Stimulated activated CD4-positive, alpha-beta T cell treated with anti-CD3 and anti-CD28 coated beads, Interleukin-15, amount 100 ng/mL, for 1 hour (primary cell): Measurements from ENCODE around the gene RADX.
A peak's percentile ranks its signal among the peaks of the same experiment; 100 is the strongest.
"Not testable (repeated sequence)": the region's sequence is repeated elsewhere in the genome, so short reads cannot be mapped to it uniquely, and the experiment has no call there.

Experiments
- DNase-seq, 2 donors: peaks; one replicate each; pipeline ENCODE4 v3.0.0-alpha.2; 2020; ENCODE audit warnings: low read depth in 1 of 2, low spot score in 1 of 2

The RADX gene, protein sequence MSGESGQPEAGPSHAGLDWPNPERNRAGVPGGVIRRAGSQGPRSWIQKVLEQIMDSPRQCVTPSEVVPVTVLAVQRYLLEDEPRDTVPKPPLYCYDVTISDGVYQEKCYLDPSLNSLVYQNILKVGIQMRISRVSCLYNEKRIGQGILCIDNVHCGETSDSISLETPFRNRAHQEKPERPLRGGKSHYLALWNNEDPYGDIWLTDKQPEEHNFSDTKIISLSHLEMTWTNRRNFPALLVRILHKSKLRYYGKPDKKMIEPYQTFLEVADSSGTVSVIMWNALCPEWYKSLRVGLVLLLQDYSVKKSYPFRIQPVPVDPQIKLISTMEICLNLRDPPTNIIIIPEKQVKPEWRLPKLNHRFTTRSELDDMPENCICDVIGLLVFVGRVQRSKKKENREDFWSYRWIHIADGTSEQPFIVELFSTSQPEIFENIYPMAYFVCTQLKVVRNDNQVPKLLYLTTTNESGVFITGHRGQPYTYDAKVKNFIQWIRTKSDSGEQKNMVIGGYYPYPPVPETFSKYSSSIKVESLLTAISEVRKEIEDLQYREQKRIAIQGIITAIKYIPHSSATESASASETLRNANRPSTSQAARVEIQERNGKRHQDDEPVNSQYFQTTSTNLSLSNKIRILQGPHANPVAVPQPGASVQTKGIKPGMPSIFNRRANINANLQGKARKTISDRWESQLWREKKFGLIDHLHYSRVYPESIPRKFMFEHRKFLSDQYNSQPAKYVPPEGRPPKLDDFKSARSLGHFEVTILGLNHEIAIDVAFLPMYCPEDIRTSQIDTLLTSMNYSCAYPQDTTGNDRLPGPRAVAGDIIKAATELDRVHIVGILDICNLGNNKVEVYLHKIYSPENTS

DNA sequence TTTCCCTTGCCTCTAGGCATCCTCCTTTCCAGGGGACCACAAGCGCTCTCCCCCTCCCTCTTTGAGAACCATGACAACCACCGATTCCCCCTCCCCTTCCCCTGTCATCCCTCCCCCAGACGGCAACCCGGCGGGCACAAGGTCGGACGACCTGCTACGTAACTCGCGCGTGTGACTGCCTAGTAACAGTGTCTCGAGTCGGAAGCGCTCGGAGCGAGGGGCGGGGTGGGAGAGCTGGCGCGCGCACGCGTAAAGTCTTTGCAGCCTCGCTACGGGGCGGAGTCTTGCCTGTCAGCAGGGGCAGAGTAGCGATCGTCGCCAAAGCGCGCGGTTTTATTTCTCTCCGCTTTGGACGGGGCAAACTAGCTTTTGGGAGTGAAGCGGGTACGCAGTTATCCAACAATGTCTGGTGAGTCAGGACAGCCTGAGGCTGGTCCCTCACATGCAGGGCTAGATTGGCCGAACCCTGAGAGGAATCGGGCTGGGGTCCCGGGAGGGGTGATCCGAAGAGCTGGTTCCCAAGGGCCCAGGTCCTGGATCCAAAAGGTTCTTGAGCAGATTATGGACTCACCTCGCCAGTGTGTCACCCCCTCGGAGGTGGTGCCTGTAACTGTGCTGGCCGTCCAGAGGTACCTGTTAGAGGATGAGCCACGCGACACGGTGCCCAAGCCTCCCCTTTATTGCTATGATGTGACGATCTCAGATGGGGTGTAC lies at the start of gene RADX:
Gene RADX (plus strand): TSS at position 300 of the 714 bp plus-strand sequence. CDS start 103 bp downstream, at position 403.
- peak; percentile 68 to 69 for DNase-seq

DNA sequence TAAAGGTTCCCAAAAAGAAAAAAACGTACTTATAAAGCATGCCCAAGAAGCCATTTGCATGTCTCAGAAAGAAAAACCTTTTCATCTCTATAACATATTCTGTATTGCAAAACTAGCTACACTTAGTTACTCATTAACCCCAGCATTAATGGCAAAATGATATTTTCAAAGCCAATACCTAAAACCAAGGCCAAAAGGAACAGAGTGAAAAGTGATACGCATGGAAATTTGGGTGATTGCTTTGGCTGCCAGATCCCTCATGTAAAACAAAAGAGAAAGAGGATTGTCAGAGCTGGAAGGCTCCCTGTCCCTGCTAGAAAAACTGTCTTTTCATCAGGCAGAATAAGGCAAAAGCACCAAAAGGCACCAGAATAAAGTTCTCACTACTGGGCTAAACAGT lies 46.8 kb upstream of the RADX start:
- no peak for DNase-seq

DNA sequence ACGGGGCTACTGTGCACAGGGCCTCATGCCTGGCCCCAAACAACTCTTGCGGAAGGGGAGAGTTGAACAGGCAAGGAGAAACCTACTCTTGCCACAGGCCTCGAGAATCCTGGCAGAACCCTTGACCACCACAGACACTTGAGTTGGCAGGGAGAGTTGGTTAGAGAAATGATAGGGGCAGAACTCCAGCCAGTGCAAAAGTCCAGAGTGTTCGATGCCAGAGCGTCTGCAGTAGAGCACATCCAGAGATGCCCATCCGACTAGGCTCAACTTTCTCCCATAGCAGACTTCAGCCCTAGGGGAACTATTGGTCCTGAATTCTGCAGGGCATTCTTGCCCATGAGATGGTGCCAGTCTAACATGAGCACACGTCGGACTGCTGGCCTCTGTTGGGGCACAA lies 45.4 kb upstream of the RADX start:
- no peak for DNase-seq

DNA sequence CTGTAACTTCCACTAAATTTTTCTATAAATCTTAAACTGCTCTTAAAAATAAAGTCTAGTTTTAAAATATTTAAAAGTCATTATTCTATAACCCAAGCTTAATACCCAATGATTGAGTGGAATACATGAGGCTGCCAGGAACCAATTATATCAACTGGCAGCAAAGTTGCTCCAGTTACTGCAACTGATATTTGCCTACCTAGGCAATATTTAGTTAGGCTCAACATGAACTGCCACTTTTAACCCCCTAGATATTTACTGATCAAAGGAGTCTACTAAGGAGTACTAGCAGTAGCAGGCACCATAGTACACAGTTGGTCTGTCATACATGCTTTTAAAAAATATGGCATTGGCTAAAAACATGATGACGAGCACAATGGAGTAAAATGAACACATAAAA lies 29.9 kb upstream of the RADX start:
- DNase-seq, result no peak

DNA sequence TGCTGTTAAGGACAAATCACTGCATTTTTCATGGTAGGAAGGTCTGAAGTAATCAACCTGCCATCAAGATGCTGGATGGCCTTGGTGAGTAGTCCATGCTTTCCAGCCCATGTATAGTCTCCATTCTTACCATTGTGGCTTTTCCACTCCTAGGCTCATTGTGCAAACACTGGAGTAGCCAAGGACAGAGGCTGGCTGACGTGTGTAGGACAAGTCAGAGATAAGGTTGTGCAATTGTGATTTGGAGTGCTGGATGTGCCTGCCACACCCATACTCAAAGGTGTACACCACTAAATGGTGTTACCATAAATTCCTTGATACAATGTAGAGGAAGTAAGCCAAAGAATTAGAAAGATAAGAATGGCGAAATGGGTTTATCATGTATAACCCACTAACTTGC lies 26.3 kb upstream of the RADX start:
- DNase-seq, result no peak

DNA sequence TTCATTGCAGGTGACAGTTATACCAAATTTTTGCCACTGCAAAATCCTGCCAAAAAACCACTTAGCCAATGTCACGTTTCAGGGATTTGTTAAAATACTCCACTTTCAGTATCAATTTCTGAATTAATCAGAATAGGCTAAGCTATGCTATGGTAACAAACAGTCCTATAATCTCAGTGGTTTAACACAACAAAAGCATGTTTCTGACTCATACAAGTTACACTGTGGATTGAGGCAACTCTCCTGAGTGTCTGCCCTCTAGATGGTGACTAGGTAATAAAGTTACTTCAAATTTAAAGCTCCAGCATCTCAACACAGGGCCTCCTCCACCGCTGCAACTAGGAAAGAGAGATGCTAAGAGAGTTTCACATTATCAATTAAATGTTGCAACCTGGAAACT lies 23.0 kb upstream of the RADX start:
- DNase-seq, result no peak

DNA sequence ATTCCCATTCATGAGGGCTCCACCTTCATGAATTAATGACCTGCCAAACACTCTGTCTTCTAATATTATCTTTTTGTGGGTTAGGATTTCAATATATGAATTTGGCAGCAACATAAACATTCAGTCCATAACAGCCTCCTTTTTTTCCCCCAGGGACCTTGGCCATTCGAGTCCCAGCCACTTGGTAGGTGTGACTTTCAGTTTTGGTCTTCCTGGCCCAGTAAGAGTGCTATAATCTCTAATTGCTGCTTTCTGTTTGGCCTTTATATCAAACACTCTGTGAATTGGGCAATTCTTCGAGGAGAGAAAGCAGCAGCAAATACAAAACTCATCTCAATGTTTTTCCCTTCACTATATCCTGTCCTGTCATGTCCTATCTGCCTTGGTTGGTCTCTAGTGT lies 12.4 kb upstream of the RADX start:
- no peak for DNase-seq

DNA sequence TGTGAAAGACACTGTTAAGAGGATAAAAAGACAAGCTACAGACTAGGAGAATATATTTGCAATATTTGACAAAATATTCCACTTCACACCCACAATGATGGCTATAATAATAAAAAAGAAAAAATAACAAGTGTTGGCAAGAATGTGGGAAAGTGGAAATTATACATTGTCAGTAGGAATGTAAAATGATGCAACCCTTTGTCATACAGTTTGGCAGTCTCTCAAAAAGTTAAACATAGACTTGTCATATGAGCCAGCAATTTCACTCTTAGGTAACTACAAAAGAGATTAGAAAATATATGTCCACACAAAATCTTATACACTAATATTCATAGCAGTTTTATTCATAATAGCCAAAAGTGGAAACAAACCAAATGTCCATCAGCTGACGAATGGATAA lies 5.2 kb upstream of the RADX start:
- no peak for DNase-seq

DNA sequence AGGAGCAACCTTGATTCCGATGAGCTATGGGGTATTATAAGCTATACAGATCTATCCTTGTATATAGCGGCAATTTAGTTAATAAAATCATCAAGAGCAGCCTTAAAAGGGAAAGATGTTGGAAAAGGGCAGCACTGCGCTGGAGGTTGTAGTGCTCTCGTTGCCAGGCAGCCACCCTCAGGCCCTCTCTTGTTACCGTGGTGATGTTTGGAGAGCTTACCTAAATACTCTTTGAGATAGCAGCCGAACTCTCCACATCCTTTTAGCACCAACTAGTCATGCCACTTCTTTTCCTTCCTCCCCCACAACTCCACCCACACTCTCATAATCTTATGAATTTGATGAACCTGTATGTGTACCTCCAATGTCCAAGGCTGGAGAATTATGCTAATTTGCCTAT lies 3.8 kb upstream of the RADX start:
- DNase-seq, result no peak

DNA sequence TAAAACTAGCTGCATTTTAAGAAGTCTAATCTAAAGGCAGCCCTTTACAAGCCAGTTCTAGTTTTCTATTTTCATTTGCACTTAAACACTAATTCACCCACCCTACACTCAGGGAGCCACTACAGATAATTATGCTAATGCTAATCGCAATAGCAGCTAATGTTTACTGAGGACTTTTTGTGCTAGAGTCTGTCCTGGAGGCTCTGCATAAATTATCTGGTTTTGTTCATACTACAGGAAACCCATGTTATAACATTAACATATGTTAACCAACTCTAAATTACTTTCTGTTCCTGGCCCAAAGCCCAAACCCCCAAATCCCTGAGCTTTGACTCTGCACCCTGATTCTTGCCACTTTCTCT lies 480 bp upstream of the RADX start:
- no peak for DNase-seq

DNA sequence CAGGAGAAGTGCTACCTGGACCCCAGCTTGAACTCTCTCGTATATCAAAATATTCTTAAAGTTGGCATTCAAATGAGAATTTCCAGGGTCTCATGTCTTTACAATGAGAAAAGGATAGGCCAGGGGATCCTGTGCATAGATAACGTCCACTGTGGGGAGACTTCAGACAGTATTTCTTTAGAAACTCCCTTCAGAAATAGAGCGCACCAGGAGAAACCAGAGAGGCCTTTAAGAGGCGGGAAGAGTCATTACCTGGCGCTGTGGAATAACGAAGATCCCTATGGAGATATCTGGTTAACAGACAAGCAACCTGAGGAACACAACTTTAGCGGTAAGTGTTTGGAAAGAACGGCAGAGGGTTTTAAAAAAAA lies 600 bp downstream of the RADX start:
- no peak for DNase-seq

DNA sequence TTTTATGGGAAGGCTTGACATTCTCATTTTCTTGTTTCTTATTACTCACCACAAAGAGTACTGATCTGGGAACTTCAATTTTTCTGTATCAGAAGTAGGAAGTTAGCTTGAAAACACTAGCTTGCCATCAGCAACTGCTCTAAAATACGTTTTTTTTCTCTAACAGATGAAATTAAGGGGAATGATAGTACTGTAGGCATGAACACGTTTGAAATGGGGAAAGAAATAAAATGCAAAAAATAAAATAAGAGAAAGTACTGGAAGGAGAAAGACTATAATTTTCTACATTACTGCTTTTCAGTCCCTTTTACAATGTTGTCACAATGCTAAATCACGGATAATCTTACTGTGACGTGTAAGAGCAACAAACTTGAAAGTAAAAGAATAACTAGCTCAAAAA lies 1.5 kb downstream of the RADX start:
- no peak for DNase-seq

DNA sequence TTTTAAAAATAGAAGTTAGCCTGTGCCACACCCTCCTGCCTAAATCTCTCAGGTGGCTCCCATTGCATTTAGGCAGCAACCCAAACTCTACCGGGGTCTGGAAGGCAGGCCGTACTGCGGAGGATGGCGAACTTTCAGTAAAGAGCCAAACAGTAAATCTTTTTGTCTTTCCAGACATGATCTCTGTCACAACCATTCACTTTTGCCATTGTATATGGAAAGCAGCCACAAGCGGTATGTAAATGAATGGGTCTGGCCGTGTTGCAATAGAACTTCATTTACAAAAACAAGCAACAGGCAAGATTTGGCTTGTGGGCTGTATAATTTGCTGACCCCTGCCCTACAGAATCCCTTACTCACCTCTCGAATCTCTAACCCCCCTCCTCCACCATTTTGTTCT lies 3.3 kb downstream of the RADX start:
- DNase-seq, result no peak

DNA sequence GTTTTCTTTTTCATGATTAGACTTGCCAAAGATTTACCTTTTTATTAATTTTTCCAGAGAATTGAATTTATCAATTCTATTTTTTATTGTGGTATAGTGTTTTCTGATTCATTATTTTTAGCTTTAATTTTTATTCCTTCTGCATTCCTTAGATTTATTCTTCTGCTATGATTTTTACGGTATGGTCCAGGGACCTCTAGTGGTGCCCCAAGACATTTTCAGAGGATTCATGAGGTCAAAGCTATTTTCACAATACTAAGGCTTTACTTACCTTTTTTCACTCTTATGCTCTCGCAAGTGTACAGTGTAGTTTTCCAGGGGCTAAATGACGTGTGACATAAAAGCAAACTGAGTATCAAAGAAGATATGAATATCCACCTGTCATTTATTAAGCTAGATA lies 8.0 kb downstream of the RADX start:
- no peak for DNase-seq

DNA sequence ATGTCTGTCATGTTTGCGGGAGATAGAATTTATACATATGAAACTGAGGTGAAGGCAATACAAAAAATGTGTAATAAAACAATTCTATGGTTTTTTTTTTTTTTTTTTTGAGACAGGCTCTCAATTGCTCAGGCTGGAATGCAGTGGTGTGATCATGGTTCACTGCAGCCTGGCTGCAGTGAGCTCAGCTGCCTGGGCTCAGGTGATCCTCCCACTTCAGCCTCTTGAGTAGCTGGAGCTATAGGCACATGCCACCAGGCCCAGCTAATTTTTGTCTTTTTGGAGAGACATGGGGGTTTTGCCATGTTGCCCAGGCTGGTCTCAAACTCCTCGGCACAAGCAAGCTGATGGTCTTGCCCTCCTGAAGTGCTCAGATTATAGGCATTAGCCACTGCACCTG lies 10.1 kb downstream of the RADX start:
- DNase-seq, result no peak

DNA sequence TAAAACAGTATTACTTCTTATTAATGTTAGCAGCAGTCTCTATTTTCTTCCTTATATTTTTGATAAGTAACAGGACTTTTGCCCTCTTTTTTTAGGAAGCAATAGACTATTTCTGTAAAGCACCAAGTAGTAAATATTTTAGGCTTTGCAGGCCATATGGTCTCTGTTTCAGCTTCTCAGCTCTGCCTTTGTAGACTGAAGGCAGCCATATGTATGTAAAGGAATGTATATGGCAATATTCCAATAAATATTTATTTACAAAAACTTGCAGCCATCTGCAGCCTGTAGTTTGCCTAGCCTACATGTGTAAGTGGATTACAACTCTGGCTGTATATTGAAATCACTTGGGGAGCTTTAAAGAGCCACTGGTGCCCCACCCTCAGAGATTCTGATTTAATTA lies 15.0 kb downstream of the RADX start:
- no peak for DNase-seq

DNA sequence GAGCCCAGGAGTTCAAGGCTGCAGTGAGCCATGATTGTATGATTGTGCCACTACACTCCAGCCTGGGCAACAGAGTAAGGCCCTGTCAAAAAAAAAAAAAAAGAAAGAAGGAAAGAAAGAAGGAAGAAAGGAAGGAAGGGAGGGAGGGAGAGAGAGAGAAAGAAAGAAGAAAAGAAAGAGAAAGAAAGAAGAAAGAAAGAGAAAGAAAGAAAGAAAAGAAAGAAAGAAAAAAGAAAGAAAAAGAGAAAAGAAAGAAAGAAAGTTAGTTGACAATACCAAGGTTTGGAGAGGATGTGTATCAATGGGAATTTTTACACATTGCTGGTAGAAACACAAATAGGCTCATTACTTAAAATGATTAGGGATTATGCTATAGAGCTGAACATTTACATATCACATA lies 19.8 kb downstream of the RADX start:
- DNase-seq, result no peak

DNA sequence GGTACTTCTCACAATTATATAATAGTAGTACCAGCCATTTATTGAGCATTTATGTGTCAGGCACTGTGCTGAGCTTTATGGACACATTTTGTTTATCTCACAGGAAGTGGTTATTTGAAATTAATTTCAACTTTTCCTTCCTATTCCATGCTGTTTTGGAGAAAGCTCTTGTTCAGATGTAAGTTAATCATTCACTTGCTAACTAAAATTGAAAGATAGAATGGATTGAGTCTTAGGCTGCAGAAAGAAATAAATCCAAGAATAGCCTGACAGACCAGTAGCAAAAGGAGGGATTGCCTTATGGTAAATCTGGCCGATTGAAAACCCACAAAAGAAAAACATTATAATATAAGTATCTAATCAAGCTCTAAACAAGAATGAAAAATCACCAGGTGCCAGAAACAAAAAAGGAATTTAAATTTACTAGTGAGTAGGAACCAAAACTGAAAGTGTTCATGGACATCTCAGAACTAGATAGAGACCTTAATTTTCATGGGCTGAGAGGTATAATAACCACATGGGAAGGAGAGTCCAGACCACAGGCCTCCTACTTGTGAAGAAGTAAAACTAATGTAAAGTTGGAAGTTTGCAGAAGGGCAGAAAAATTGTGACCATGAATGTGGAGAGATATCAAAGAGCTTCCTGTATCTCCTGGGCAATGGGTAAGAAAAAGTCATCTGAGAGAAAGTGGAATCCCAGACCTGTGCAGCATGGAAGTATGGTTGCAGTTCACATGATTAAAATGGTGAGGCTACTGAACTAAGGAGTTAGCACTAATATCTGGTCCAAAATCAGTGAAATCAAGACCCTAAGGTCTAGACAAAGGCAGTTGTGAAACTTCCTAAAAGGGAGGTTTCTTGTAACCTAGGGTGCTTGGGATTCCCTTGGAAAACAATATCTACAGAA lies 38.0 kb downstream of the RADX start:
- DNase-seq, result no peak

DNA sequence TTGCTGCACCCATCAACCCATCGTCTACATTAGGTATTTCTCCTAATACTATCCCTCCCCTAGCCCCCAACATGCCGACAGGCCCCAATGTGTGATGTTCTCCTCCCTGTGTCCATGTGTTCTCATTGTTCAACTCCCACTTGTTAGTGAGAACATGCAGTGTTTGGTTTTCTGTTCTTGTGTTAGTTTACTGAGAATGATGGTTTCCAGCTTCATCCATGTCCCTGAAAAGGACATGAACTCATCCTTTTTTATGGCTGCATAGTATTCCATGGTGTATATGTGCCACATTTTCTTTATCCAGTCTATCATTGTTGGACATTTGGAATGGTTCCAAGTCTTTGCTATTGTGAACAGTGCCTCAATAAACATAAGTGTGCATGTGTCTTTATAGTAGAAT lies 41.8 kb downstream of the RADX start:
- not testable (repeated sequence) for DNase-seq

DNA sequence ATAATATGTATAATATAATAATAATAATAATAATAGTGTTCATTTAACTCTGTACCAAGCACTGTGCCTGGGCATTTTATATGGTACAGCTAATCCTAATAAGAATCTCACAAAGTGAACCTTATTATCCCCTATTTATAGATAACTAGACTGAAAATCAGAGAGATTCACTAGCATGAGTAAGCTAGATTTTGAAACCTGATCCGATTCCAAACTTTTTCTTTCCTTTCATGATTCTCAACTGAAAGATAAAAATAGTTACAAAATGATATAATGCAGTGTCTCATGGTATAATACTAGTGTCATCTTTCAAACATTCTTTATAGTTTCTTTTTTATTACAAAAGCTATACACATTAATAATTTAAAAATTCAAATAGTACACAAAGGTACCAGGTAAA lies 58.9 kb downstream of the RADX start:
- no peak for DNase-seq

DNA sequence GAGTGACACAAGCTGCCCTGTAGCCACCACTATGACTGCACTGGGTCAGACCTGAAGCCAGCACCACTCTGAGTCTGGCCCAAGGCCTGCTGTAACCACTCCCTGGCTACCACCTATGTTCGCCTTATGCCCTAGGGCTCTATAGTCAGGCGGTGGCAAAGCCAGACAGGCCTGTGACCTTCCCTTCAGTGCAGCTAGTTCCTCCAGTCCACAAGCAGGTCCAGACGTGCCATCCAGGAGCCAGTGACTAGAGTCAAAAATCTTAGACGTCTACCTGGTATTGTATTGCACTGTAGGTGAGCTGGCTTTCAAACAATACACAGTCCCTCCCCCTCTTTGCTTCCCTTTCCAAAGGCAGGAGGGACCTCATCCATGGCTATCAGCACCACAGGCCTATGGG lies 60.7 kb downstream of the RADX start:
- DNase-seq, result no peak
